GM10248 (cell line): Measurements from ENCODE around the gene OGDHL.
"Not testable (repeated sequence)": the region's sequence is repeated elsewhere in the genome, so short reads cannot be mapped to it uniquely, and the experiment has no call there.

Source experiments
- CTCF ChIA-PET: fragments of 300-600 bp; sonication (Branson Sonifier 250); formaldehyde crosslinking; extraction: SDS; loops from one replicate; lab custom pipeline; 2021; ENCODE audit warnings: antibody characterized with exemption; lab: Yijun Ruan, JAX
- POLR2A ChIA-PET: fragments of 350-650 bp; sonication (Branson Sonifier 250); formaldehyde crosslinking; extraction: SDS; loops from one replicate; lab custom pipeline; 2020; ENCODE audit warnings: antibody characterized with exemption; lab: Yijun Ruan, JAX
- DNase-seq: peaks from one replicate; pipeline ENCODE4 v3.0.0; 2012; ENCODE audit errors: extremely low spot score
- TF ChIP-seq, protein P1 (sequence below): IDR thresholded peaks from 2 replicates; pipeline ENCODE4 v1.5.1; 2012; ENCODE audit warnings: mild to moderate bottlenecking, low read depth; ENCODE audit errors: extremely low read depth, missing control alignments, control extremely low read depth

OGDHL gene

DNA sequence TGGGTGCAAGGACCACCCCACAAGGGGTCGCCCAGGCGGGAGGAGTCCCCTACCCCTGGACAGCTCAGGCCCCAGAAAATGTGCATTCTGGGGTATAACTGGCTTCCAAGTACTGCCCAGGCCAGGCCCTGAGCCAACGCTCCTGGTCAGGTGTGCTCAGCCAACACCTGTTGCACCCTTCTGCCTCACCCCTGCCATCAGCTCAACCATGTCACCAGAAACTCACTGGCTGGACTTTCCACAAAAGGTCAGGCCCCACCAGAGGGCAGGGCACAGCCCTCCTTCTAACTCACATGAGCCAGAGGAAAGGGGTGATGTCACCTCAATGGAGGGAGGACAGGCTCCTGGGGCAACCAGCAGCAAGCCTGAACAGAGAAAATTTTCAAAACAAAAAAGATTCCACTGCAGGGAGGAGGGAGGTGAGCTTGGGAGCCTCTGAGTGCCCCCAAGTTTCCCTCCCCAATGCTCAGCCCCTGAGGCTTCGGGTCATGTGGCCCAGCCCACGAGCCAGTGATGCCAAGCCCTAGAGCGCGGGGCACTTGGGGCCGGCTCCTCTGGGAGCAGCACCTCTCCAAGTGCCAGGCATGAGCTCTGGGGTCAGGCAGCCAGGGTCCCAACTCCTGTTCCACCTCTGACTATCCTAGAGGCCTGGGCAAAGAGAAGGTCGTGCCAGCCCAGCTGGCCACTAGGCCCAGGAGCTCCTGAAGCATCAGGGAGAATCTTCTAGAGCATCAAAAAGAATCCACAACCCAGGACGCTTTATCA lies 2.2 kb downstream of the OGDHL start:
- CTCF ChIA-PET = interaction anchor here (1.0 kb wide), 1 partner anchor 32 kb away, joined by 4 read pairs; no protein-coding TSS in a partner anchor
- DNase-seq = no peak
- TF ChIP-seq, protein P1, sequence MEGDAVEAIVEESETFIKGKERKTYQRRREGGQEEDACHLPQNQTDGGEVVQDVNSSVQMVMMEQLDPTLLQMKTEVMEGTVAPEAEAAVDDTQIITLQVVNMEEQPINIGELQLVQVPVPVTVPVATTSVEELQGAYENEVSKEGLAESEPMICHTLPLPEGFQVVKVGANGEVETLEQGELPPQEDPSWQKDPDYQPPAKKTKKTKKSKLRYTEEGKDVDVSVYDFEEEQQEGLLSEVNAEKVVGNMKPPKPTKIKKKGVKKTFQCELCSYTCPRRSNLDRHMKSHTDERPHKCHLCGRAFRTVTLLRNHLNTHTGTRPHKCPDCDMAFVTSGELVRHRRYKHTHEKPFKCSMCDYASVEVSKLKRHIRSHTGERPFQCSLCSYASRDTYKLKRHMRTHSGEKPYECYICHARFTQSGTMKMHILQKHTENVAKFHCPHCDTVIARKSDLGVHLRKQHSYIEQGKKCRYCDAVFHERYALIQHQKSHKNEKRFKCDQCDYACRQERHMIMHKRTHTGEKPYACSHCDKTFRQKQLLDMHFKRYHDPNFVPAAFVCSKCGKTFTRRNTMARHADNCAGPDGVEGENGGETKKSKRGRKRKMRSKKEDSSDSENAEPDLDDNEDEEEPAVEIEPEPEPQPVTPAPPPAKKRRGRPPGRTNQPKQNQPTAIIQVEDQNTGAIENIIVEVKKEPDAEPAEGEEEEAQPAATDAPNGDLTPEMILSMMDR = no peak
- POLR2A ChIA-PET = no interaction called here

DNA sequence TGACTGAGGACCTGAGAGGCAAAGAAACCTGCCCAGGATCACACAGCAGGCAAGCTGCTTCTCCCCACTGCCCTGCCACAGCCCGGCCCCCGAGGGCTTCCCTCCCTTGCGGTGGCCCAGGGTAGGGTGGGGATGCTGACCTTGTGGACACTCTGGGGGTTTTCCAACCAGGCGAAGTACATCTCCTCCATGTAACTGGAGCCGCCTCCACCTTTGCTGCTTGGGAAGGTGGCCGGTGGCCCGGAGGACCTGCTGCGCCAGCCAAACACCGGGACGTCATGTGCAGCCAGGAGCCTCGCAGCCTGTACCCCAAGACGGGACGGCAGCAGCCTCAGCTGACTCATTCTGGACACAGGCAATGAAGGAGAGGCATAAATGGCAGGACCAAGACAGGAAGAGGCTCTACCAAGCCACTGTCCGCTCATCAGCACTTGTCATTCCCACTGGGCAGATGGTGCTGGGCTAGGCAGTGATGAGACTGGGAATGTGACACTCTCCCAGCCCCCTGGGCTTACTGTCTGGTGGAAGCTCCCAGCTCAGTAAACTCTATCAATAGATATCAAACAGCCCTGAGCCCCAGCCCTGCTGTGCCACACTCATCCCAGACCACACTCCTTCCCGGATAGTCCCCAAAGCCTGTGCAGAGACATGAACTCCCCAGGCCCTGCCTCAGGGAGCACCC lies 3.7 kb downstream of the OGDHL start:
- TF ChIP-seq, protein P1 = no peak

DNA sequence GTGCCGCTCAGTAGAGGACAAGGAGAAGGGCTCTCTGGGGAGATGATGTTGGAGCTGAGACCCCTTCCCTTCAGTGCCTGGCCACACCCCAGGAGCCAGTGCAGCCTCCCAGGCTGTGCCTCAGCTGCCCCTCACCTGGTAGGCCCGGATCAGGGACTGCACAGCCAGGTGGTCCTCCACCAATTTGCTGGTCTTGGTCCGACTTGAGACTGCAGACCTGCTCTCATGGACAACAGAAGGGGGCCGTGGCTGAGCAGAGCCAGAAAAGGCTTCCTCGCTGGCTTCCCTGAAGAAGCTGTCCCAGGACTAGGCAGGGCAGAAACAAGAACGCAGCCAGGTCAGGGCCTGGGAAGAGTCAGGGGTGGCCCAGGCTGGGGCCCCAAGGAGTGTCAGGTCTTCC lies 5.5 kb downstream of the OGDHL start:
- TF ChIP-seq, protein P1 = no peak
- no peak for DNase-seq
- POLR2A ChIA-PET = no interaction called here
- CTCF ChIA-PET = no interaction called here

More for the DNA sequence above, 3.7 kb downstream of the OGDHL start:
- ChIA-PET POLR2A (no interaction called here), CTCF (no interaction called here)
- DNase-seq = no peak

DNA sequence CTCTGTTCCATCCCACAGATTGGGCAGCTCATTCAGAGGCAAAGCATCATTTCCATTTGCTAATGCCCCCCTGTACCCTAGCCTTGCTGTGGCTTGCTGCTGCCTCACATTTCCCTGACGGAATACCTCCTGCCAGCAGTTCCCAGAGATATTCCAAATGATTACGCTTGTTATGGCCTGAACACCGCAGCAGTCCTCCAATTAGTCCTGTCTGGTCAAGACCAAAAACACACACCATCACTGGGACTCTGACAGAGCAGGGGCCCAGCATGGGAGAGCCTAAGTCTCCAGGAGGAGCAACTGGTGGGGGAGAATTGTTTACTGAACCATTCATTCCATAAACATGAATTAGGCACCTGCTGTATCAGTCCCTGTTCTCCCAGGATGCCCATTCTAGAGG lies 6.1 kb downstream of the OGDHL start:
- POLR2A ChIA-PET = no interaction called here
- TF ChIP-seq, protein P1 = no peak
- DNase-seq = no peak
- CTCF ChIA-PET = no interaction called here

DNA sequence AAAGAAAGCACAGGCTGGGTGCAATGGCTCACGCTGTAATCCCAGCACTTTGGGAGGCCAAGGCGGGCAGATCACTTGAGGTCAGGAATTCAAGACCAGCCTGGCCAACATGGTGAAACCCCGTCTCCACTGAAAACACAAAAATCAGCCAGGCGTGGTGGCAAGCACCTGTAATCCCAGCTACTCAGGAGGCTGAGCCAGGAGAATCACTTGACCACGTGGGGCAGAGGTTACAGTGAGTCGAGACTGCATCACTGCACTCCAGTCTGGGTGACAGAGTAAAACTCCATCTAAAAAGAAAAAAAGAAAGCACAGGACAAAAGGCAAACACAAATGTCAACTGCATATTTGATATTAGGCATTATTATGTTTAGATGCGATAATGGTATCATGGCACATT lies 7.2 kb downstream of the OGDHL start:
- DNase-seq, POLR2A ChIA-PET, CTCF ChIA-PET: not testable (repeated sequence)

DNA sequence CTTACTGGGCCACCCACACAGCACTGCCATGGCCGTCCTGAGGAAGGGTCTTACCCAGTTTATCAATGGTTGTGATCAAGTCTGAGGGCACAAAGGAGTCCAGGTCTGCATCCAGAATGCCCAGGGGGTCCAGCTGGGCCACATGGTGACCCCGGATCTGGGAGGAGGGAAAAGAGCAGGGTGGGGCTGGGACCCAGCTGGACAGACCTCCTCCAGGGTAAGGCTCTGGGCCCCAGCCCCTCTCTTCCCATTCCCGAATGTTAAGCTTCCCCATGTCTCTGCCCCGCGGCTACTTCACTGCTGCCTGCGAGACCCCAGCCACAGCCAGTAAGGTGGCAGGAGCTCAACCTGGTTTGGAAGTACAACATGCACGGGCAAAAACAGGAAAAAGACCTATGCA lies 9.5 kb downstream of the OGDHL start:
- TF ChIP-seq, protein P1 = no peak
- POLR2A ChIA-PET = no interaction called here
- DNase-seq = no peak
- CTCF ChIA-PET = no interaction called here
